Omental fat pad (tissue), 4 donors: ENCODE data around the gene FSTL5. TPM values are rescaled to one million over a fixed set of nuclear protein-coding genes. Genes with fewer than 3 reads are reported as not detected.

Source experiments
- ATAC-seq: fragments of 150-250 bp; one replicate; pipeline ENCODE4 v1.9.1; 2016; ENCODE audit warnings: mild to moderate bottlenecking, moderate library complexity; ENCODE audit not compliant: low FRiP score
- DNase-seq: peaks from one replicate; pipeline ENCODE4 v3.0.0-alpha.2; 2019; ENCODE audit warnings: low spot score
- total RNA-seq, 4 donors: library from RNA; depleted of rRNA; stranded (reverse); fragments of >200 nt; gene quantifications; one replicate each; pipeline ENCODE4 v1.1.0, GENCODE V29; 2016
- TF ChIP-seq, protein P1 (sequence below), 3 donors: fragments of 450-650 bp; IDR thresholded peaks; one replicate each; pipeline ENCODE4 v1.5.1; 2016 to 2017; ENCODE audit warnings: antibody characterized with exemption in 3 of 3, mild to moderate bottlenecking in 3 of 3, moderate library complexity in 2 of 3

The FSTL5 gene
- total RNA-seq, 4 donors from 2014 or later = not detected

DNA sequence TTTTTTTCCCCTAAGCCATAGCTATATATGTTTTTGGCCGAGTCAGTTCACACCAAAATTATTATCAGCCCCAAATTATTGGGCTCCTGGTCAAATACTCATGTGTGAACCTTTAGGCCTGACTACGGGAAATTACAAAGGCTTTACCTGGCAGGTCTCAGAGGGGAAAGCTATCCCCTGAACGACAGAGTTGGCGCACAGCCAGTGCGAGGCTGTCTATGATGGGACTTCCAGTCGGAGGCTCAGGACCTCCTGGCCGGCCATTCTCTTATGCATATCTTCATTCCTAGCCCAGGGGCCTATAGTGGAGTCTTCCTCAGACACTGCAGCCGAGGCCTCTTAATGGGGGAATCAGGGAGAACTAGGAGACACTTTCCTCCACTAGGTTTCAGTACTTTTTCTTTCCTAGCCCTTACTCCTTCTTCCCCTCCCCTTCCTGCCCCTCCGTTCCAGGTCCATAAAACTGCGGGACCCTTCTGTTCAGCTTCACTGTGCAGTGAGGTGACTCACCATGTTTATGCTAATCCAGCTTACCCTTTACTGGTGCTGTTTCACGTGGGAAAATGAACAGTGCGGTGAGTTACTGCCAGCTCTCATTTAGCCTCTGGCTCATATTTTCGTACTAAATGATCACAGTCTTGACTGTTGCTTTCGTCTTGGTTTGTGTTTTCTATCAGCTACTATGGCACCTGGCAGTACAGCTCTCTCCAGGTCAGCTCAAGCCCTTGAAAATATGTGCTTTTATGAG lies 533.9 kb downstream of the FSTL5 start:
- no peak for DNase-seq
- TF ChIP-seq, protein P1, sequence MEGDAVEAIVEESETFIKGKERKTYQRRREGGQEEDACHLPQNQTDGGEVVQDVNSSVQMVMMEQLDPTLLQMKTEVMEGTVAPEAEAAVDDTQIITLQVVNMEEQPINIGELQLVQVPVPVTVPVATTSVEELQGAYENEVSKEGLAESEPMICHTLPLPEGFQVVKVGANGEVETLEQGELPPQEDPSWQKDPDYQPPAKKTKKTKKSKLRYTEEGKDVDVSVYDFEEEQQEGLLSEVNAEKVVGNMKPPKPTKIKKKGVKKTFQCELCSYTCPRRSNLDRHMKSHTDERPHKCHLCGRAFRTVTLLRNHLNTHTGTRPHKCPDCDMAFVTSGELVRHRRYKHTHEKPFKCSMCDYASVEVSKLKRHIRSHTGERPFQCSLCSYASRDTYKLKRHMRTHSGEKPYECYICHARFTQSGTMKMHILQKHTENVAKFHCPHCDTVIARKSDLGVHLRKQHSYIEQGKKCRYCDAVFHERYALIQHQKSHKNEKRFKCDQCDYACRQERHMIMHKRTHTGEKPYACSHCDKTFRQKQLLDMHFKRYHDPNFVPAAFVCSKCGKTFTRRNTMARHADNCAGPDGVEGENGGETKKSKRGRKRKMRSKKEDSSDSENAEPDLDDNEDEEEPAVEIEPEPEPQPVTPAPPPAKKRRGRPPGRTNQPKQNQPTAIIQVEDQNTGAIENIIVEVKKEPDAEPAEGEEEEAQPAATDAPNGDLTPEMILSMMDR (IDR thresholded peaks at IDR 0.05) = no peak

GRCh38 chr4:161604516-161605300 lies 559.1 kb downstream of the FSTL5 start:
- no peak for DNase-seq
- TF ChIP-seq, protein P1 (IDR thresholded peaks at IDR 0.05) = no peak
- ATAC-seq = no peak

More for the DNA sequence above, 533.9 kb downstream of the FSTL5 start:
- ATAC-seq = no peak

DNA sequence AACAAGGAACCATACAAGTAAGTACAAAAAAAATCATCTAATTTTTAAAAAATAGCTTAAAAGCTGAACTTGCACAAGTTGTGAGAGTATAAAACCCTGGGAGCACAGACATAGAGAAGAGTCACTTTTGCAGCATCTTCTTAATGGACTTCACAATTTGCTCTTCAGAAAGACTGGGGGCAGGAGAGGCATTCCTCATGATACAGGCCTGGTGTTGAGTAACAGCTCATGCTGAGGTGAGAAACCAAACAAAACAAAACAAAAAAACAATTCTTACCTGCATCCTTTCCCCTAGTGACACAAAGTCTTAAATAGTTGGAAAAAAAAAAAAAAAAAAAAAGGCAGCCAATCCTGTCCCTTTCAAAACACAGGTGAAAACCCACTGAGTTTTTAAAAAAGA lies 562.8 kb downstream of the FSTL5 start:
- TF ChIP-seq, protein P1 (IDR thresholded peaks at IDR 0.05) = no peak
- no peak for DNase-seq
- ATAC-seq = no peak

DNA sequence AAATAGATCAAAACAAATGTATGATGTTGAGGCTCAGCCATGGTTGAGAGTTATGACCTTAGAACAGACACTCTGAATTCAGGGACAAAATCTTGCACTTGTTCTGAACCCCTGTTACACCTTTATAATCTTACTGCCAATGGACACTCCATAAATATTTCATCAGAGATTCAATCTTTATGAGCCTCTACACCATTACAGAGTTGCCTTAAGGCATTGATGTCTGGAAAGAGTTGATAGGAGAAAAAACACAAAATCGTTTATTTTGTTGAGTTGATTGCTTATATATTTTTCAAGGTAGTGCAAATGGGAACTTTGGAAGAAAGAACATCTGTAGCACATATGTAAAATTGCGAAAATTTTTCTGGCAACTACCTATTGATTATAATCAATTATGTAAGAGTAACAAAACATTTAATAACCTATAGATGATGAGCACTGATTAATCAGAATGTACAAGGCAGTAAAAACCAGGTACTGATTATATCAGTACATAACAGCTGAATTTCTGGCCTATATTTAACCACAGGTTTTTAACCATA lies 568.5 kb downstream of the FSTL5 start:
- DNase-seq (no peak), ATAC-seq (no peak)
- TF ChIP-seq, protein P1 (IDR thresholded peaks at IDR 0.05) = no peak

DNA sequence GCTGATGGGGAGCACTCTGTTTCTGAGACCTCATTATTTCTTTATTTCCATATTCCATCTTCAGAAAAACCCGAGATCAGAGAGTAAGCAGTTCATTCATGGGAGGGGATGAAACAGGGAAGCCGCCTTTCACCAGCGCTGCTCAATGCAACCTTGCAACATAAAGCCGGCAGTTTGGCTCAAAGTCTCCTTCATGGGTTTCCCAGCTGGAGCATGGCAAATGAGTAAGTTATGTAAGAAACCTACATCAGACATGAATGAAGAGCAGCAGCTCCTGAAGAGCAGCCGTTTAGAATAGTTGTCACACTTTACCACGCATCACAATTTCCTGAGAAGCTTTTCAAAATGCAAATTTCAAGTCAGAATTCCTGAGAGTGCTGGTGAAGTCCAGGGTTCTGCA lies 578.8 kb downstream of the FSTL5 start:
- ATAC-seq = no peak
- no peak for DNase-seq
- TF ChIP-seq, protein P1 (IDR thresholded peaks at IDR 0.05) = no peak

DNA sequence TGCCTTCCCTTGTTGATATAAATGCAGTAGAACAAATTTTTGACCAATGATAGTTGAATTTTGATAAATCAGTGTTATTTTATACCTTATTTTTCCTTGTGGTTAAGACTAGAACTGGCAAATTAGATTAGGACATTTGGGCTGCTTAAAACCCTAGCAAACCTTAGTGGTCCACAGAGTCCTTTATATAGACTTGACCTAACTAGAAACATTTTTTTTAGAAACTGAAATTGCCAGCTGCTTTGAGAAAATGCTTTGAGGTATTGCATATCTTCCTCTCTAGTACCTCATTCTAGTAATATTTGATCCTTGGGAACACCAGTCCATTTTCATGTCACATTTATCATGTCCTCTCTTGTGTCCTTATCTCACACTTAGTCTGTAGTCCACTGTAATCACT lies 580.3 kb downstream of the FSTL5 start:
- ATAC-seq (no peak), DNase-seq (no peak)
- TF ChIP-seq, protein P1 (IDR thresholded peaks at IDR 0.05) = no peak
